HG03280 (cell line): ENCODE data around the gene OSTM1.

ENCODE experiments used
- ATAC-seq: cut with Tn5 transposase; IDR thresholded peaks from one replicate; pipeline ENCODE4 v1.9.1; 2021; ENCODE audit warnings: mild to moderate bottlenecking, moderate library complexity; ENCODE audit not compliant: unreplicated experiment

The OSTM1 gene

GRCh38 chr6:108102965-108103364, 28.4 kb upstream of the OSTM1 start:
- ATAC-seq, result no peak

DNA sequence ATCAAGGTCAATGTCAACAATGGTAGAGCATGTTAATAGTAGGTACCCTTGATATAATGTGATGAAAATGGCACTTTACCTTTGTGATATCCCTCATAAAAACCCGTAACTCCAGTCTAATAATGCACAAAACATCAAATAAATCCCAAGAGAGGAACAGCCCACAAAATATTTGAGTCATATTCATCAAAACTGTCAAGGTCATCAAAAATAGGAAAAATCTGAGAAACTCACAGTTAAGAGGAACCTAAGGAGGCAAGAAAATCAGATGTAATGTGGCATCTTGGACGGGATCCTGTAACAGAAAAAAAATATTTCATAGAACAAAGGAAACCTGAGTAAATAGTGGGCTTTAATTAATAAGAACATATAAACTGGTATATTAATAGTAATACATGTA, 25.5 kb upstream of the OSTM1 start:
- ATAC-seq, result no peak

DNA sequence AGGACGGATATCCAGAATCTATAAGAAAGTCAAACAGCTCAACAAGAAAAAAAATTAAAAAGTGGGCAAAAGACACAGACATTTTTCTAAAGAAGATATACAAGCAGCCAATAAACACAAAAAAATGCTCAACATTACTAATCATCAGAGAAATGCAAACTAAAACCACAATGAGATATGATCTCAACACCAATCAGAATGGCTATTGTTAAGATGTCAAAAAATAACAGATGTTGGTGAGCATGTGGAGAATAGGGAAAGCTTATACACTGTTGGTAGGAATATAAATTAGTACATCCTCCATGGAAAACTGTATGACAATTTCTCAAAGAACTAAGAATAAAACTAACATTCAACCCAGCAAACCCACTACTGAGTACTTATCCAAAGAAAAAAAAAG, 23.3 kb upstream of the OSTM1 start:
- no peak for ATAC-seq

DNA sequence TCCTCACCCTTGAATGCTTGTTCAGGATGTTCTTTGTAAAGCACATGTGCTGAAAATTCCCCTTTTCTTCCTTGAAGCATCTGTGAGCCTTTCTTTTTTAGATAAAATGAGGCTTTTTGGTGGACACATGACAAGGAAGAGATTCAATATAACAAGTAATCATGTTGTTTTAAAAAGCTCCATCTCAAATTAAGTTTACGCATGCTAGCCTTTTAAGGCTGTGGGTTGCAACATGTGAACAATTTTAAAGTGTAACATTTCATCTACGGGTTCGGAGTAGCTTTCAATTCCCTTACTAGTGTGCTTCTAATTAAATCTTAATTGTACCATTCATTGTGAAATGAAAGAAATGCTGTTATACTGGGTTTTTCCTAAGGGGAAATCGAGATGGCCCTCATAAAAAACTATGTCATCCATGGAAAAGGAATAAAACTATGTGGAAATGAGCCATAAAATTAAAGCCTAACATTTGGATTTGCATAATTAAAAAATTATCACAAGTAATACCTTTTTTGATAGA, 19.3 kb upstream of the OSTM1 start:
- ATAC-seq, result no peak

- no peak for ATAC-seq
Observed at GRCh38 chr6:108091288-108091687, 16.7 kb upstream of the OSTM1 start.

- no peak for ATAC-seq
Observed at GRCh38 chr6:108083349-108083748, 8.8 kb upstream of the OSTM1 start.

DNA sequence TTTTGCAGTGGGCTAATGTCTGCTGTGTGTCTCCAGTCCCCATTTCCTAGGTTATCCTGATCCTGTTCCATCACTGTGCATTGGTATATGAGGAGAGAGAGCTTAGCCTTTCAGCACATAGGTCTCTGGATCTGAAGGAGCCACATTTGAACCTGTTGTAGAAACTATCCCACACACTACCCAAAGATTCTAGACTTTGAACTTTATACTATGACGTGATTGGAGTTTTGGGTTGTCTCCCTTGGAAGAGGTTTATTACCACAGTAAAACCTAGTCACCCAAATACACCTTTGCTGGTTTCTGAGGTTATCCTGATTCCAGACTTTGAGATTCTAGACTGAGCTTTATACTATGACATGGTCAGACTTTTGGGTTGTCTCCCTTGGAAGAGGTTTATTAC, 8.0 kb upstream of the OSTM1 start:
- no peak for ATAC-seq

DNA sequence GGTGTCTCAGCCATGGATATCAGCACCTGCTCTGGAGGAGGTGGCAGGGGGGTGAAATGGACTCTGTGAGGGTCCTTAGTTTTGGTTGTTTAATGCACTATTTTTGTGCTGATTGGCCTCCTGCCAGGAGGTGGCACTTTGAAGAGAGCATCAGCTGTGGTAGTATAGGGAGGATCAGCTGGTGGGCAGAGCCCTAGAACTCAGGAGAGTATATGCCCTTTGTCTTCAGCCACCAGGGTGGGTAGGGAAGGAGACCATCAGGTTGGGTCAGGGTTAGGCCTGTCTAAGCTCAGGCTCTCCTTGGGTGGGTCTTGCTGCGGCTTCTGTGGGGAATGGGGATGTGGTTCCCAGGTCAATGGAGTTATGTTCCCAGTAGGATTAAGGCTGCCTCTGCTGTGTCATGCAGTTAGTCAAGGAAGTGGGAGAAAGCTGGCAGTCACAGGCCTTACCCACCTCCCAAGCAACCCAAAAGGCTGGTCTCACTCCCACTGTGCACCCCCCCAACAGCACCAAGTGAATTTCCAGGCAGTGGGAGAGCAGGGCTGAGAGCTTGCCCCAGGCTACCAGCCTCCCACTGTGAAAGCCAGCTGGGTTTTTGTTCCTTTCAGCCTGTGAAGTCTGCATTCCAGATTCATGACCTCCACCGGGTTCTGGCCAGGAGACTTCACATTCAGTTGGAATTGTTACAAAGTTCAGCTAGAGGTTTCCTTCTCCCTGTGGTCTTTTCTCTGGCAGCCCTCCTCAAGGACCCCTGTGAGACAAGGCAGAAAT, 5.7 kb upstream of the OSTM1 start:
- ATAC-seq, result no peak

- no peak for ATAC-seq
Observed at GRCh38 chr6:108078191-108078590, 3.6 kb upstream of the OSTM1 start.

DNA sequence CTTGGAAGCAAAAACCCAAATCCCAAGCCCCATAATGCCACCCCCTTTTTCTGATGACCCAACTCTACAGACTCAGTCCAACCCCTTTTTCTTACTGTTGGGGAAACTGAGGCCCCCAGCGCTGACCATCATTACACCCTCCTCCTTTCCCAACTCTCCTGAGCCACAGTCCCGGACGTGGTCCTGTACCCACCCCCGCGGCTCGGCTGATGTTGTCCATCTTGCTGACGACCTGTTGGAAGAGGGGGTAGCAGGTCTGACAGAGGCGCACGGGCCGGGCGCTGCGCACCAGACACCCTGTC, 533 bp downstream of the OSTM1 start:
- peak; percentile 28 for ATAC-seq

GRCh38 chr6:108071736-108072276, 2.7 kb downstream of the OSTM1 start:
- no peak for ATAC-seq

- ATAC-seq, result no peak
Observed at GRCh38 chr6:108068618-108069017, 5.9 kb downstream of the OSTM1 start.

DNA sequence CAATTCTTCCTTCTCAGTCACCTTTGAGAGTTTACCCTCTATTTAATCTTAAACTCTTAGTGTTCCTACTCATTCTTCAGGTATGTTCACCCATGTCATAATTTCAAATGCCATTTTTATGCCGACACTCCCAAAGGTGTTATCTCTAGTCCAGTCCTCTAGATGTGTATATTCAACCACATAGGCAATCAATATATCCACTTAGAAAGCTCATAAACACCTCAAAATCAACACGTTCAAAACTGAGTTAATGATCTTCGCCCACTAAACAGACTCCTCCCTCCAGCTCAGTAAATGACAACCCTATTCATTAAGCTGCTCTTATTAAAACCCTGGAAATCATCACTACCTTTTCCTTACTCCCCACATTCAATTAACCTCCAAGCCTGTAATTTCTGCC, 6.4 kb downstream of the OSTM1 start:
- ATAC-seq, result no peak

DNA sequence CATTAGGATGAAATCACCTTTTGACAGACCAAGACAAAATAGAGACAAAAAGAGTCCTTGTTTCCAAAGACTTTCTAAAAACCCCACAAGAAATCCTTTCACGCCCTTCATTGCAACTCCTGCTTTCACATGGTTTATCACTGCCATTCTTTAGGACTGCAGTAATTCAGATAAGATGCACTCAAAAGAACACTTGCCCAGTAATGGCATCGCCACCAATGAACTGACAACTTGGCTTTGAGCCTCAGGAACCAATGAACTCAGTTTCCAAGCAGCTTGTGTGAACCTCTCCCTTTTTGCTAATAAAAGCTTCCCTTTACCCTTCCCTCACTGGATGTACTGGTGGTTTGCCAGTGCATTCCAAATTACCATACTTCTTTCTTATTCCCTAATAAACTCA, 21.8 kb downstream of the OSTM1 start:
- no peak for ATAC-seq

DNA sequence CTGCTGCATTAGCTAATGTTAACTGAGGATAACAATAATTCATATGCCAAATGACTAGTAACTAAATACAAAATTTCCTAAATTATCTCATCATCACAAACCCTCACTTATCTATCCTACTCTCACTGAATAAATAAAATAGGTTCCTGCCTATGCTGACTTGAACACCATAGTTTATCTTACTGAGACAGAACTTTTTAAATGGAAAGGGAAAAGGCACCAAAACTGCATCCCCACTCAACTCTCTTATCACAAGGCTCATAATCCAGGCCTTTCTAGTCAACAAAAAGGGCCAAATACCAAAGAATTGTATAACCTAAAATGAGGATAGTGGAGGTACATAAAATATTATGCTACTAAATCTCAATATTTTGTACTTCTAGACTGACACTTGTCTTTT, 23.1 kb downstream of the OSTM1 start:
- ATAC-seq, result no peak

DNA sequence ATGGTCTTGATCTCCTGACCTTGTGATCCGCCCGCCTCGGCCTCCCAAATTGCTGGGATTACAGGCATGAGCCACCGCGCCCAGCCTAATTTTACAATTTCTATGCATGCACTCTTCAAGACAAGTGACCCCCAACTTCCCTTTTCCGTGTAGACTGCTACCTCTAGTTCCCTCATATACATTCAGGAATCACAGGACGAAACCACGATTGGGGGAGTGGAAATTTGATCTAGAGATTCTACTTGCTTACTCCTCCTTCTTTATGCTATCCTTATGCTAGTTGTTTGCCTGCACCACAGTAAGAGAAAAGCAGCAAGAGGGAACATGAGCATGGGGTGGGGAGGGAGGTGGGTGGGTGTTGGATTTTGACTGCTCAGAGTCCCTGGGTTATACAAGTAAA, 34.9 kb downstream of the OSTM1 start:
- no peak for ATAC-seq

GRCh38 chr6:108036884-108037283, 37.7 kb downstream of the OSTM1 start:
- no peak for ATAC-seq

DNA sequence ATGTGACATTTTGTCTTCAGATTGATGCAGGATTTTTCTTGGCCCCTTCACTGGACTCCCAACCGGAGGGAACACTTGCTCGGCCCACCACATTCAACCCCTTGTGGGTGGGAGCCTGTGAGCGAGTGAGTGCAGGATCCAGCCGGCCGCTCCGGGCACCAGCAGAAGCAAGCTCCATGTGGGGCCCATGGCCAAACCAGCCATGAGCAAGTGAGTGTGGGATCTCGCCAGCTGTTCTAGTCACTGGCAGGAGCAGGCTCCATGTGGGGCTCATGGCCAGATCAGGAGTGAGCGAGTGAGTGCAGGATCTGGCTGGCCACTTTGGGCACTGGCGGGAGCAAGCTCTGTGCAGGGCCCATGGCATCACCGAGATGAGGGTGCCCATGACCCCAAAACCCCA, 42.6 kb downstream of the OSTM1 start:
- no peak for ATAC-seq

DNA sequence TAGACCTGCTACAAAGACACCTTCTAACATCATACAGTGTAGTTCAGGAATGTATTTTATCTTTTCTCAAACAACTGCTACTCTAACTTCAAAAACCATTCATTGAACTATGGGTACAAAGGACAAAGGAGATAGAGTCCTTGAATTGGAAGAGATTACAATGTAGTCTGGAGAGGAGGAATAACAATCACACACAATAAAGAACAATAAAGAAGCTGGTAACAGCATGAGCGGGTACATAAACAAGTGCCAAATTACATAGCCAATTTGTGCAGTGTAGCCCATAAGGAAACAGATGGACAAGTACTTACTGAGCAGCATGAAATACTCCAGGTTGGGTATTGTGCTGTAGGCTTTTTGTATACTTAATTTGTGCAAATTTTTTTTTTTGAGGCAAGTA, 44.3 kb downstream of the OSTM1 start:
- no peak for ATAC-seq

DNA sequence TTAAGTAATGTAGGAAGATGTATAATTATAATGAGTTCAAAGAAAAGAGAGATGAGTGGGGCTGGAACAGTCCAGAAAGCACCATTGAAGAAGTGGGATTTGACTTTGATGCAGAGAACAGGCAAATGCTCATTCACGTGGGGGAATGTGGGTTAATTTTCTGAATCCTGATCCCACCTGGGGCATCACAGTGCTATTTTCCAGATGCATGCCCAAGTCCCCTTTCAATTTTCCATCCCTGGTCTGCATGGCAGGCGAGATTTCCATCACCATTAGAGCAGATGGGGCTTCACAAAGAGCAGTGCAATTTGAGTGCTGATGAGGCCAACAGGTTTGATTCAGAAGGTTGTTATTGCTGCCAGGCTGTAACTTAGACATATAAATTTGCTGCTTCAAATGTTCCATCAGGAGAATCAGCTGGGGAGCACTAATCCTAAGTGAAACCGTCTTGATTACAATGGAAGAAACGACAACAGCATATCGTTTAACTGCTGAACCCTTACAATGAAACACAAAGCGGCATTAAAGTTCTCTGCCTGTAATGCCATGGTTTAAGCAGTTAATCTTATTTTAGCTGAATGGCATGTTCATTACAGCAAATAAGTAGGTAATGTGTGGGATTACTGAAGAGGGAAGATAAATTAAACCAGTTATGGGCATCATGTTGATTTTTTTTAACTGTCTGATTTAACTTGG, 45.2 kb downstream of the OSTM1 start:
- no peak for ATAC-seq

GRCh38 chr6:108027594-108027993, 46.9 kb downstream of the OSTM1 start:
- ATAC-seq, result no peak

- ATAC-seq, result no peak
Observed at GRCh38 chr6:108027056-108027455, 47.5 kb downstream of the OSTM1 start.
